HG03442 (cell line): ENCODE measurements around the gene R3HCC1L.
"Not testable (repeated sequence)": the region's sequence is repeated elsewhere in the genome, so short reads cannot be mapped to it uniquely, and the experiment has no call there.

ENCODE experiments used
- ATAC-seq: cut with Tn5 transposase; IDR thresholded peaks from one replicate; pipeline ENCODE4 v1.9.1; 2021; ENCODE audit warnings: mild to moderate bottlenecking, moderate library complexity; ENCODE audit not compliant: unreplicated experiment

Gene R3HCC1L

GRCh38 chr10:98224996-98225395 is 90.5 kb downstream of the R3HCC1L start:
- ATAC-seq = no peak

GRCh38 chr10:98226508-98227144 is 92.2 kb downstream of the R3HCC1L start:
- no peak for ATAC-seq

GRCh38 chr10:98227713-98228112 is 93.3 kb downstream of the R3HCC1L start:
- ATAC-seq = not testable (repeated sequence)

GRCh38 chr10:98228266-98228665 is 93.8 kb downstream of the R3HCC1L start:
- not testable (repeated sequence) for ATAC-seq

- no peak for ATAC-seq
Observed at GRCh38 chr10:98231417-98231816, 97.0 kb downstream of the R3HCC1L start.

- no peak for ATAC-seq
Observed at GRCh38 chr10:98235846-98236245, 101.4 kb downstream of the R3HCC1L start.

- no peak for ATAC-seq
Observed at GRCh38 chr10:98236862-98237261, 102.4 kb downstream of the R3HCC1L start.

- no peak for ATAC-seq
Observed at GRCh38 chr10:98238391-98238790, 103.9 kb downstream of the R3HCC1L start.

- no peak for ATAC-seq
Observed at GRCh38 chr10:98240524-98240923, 106.1 kb downstream of the R3HCC1L start.

- no peak for ATAC-seq
Observed at GRCh38 chr10:98242823-98243222, 108.4 kb downstream of the R3HCC1L start.

- no peak for ATAC-seq
Observed at GRCh38 chr10:98244141-98244540, 109.7 kb downstream of the R3HCC1L start.

- no peak for ATAC-seq
Observed at GRCh38 chr10:98244586-98244985, 110.1 kb downstream of the R3HCC1L start.

- ATAC-seq = no peak
Observed at GRCh38 chr10:98246911-98247805, 112.7 kb downstream of the R3HCC1L start.

GRCh38 chr10:98248018-98248417 is 113.6 kb downstream of the R3HCC1L start:
- ATAC-seq = no peak

- ATAC-seq = no peak
Observed at GRCh38 chr10:98249134-98249533, 114.7 kb downstream of the R3HCC1L start.

GRCh38 chr10:98251399-98251798 is 116.9 kb downstream of the R3HCC1L start:
- ATAC-seq = no peak

GRCh38 chr10:98252464-98252863 is 118.0 kb downstream of the R3HCC1L start:
- ATAC-seq = no peak

- no peak for ATAC-seq
Observed at GRCh38 chr10:98253499-98253898, 119.0 kb downstream of the R3HCC1L start.

GRCh38 chr10:98254234-98254974 is 119.9 kb downstream of the R3HCC1L start:
- no peak for ATAC-seq

GRCh38 chr10:98255146-98255877 is 120.9 kb downstream of the R3HCC1L start:
- ATAC-seq = no peak

- no peak for ATAC-seq
Observed at GRCh38 chr10:98256692-98257091, 122.2 kb downstream of the R3HCC1L start.
